ENCODE results near the gene TLE2. TPM values are rescaled to one million over a fixed set of nuclear protein-coding genes. Genes with fewer than 3 reads are reported as not detected.

TLE2 gene
- total RNA-seq (2014; rRNA removed), result 7.7 and 10.0 TPM in 2 replicates
- percentile 37 among the genes with signal in this experiment for Bru-seq, nascent RNA
- BruChase-seq, experiment 1, labeled RNA remaining after a 6-hour chase, result percentile 35 among the genes with signal in this experiment
- percentile 34 among the genes with signal in this experiment for BruChase-seq, experiment 2, labeled RNA remaining after a 2-hour chase
- long read RNA-seq, partial matches to known transcripts, result 98 of 230 reads
- long read RNA-seq, other reads (novel, unspliced or antisense), result 132 of 230 reads

DNA sequence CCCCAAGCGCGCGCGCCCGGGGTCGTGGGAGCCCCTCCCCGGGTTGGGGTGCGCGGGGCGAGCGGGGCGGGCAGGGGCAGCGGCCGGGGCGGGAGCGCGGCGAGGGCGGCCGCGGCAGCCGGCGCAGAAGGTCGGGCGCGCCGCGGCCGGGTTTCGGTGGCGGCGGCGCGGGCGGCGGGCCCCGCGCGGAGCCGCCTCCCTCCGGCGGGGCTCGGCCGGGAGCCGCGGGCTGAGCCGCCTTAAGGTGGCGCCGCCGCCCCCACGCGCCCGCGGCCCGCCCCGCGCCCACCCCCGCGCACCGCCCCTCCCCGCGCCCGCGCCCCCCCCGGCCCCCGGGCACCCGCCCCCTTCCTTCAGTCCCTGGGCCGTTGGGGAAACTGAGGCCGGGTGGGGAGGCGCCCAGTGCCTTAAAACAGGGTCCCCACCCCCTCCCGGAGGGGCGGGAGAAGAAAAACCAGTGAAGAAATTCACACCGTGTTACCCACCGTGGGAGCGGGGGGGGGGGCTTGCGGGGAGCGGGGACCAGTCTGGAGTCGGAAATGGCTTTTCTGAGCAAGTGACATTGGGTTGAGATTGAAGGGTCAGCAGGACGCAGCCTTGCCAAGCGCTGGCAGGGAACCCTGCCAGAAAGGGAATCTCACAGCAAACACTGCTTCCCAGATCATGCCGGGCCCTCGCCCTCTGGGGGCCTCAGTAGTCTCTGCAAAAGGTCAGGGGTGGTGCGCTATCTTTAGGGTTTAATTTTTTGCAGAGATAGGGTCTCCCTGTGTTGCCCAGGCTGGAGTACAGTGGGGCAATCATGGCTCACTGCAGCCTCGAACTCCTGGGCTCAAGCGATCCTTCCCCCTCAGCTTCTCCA is at the start of gene TLE2:
TSS of gene TLE2 (minus strand) at position 216 of the 859 bp plus-strand sequence. CDS start 376 bp downstream, outside the sequence.
- intact Hi-C loops (cut with micrococcal nuclease), result no loop called here
- H3K9me3 ChIP-seq (ENCODE audit: low read length), result no peaks in the 10 kb centered on the region
- peak; percentile 30 for ATAC-seq
- DNase-seq, result no peak
- H3F3A ChIP-seq (ENCODE audit: low read length, unreplicated experiment), result no peaks in the 10 kb centered on the region
- POLR2A ChIA-PET (ENCODE audit: unreplicated experiment), result no interaction called here
- CTCF ChIA-PET, result no interaction called here
- no peaks in the 10 kb centered on the region for H4K20me1 ChIP-seq (ENCODE audit: low read length)
- no TSS peak for BruUV-seq (replicated peaks)
- H3K4me3 ChIP-seq (ENCODE audit: low read length), result peak within 1 kb of the TSS; percentile 66
- TF ChIP-seq EZH2 (IDR thresholded peaks at IDR 0.05; ENCODE audit: low read length, unreplicated experiment) (no peak), EZH2phosphoT487 (IDR thresholded peaks at IDR 0.05; ENCODE audit: borderline replicate concordance, low read length) (no peak)
- TF ChIP-seq, protein P1, sequence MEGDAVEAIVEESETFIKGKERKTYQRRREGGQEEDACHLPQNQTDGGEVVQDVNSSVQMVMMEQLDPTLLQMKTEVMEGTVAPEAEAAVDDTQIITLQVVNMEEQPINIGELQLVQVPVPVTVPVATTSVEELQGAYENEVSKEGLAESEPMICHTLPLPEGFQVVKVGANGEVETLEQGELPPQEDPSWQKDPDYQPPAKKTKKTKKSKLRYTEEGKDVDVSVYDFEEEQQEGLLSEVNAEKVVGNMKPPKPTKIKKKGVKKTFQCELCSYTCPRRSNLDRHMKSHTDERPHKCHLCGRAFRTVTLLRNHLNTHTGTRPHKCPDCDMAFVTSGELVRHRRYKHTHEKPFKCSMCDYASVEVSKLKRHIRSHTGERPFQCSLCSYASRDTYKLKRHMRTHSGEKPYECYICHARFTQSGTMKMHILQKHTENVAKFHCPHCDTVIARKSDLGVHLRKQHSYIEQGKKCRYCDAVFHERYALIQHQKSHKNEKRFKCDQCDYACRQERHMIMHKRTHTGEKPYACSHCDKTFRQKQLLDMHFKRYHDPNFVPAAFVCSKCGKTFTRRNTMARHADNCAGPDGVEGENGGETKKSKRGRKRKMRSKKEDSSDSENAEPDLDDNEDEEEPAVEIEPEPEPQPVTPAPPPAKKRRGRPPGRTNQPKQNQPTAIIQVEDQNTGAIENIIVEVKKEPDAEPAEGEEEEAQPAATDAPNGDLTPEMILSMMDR (conservative IDR thresholded peaks at IDR 0.05; ENCODE audit: low read depth, low read length), result no peak
- peak within 1 kb of the TSS; percentile 75; the same call in 1 of the 2 replicates for H2AFZ ChIP-seq (ENCODE audit: low read length)
- no peaks in the 10 kb centered on the region for H3K4me1 ChIP-seq (ENCODE audit: insufficient read depth, low read length)
- no peaks in the 10 kb centered on the region for H3K36me3 ChIP-seq (ENCODE audit: low read depth, low read length)
- no peak within 1 kb of the TSS for H3K27ac ChIP-seq (ENCODE audit: low read length)
- H3K9ac ChIP-seq (ENCODE audit: low read length), result no peak within 1 kb of the TSS
- no peaks in the 10 kb centered on the region for H3K79me2 ChIP-seq (ENCODE audit: low read length)
- H3K4me2 ChIP-seq (ENCODE audit: low read length), result peak within 1 kb of the TSS; percentile 91
- no peaks in the 10 kb centered on the region for H3K27me3 ChIP-seq (ENCODE audit: low read length)
- no peaks in the 10 kb centered on the region for H3K9me2 ChIP-seq (replicated peaks; ENCODE audit: low read length)

DNA sequence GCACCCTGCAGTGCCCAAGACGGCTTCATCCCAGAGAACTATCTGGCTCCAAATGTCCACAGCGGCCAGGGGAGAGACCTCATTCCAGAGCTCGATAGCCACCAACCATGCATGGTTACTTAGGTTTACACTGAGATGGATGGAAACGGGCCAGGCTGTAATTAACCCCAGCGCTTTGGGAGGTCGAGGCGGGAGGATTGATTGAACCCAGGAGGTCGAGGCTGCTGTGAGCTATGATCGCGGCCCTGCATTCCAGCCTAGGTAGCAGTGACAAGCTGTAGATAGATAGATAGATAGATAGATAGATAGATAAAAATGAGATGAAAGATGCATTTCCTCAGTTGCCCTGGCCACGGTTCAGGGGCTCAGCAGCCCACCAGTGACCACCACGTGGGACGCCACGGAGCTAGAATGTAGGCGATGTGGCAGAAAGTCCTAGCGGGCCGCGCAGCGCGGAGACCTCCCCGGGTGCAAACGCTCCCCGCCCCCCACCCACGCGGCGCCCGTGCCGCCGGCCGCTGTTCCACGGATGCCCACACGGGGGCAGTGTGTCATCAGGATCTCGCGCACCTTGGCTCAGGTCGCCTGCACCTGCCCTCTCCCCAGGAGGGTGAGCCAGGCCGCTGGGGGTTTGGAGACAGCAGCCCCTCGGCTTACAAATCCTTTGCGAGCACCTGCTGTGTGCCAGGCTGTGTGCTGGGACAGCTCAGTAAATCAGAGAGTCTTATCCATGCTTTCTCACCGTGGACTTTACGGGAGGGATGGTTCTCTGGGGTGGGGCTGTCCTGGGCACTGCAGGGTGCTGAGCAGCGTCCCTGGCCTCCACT is 46.7 kb upstream of the TLE2 start:
- POLR2A ChIA-PET (ENCODE audit: unreplicated experiment), result interaction anchor here (0.6 kb wide), 2 partner anchors 40 to 88 kb away, joined by 3 to 5 read pairs; no protein-coding TSS in a partner anchor
- peak; percentile 57 for DNase-seq
- H3K27ac ChIP-seq (ENCODE audit: low read length), result no peak overlapping the region

More for the DNA sequence above, 46.7 kb upstream of the TLE2 start:
- H3K36me3 ChIP-seq (ENCODE audit: low read depth, low read length), result no peaks in the 10 kb centered on the region
- H3K27me3 ChIP-seq (ENCODE audit: low read length), result no peaks in the 10 kb centered on the region
- H3F3A ChIP-seq (ENCODE audit: low read length, unreplicated experiment), result no peaks in the 10 kb centered on the region
- peak overlapping the region; percentile 77 for H3K4me2 ChIP-seq (ENCODE audit: low read length)
- BruUV-seq (replicated peaks), result no TSS peak
- no peak for TF ChIP-seq EZH2phosphoT487 (IDR thresholded peaks at IDR 0.05; ENCODE audit: borderline replicate concordance, low read length)
- TF ChIP-seq, protein P1 (conservative IDR thresholded peaks at IDR 0.05; ENCODE audit: low read depth, low read length), result peak; percentile 80
- no peak for TF ChIP-seq EZH2 (IDR thresholded peaks at IDR 0.05; ENCODE audit: low read length, unreplicated experiment)
- no peaks in the 10 kb centered on the region for H3K4me1 ChIP-seq (ENCODE audit: insufficient read depth, low read length)
- no peaks in the 10 kb centered on the region for H3K9me3 ChIP-seq (ENCODE audit: low read length)
- CTCF ChIA-PET, result interaction anchor here (1.0 kb wide), 1 partner anchor 28 kb away, joined by 3 read pairs; no protein-coding TSS in a partner anchor
- peak overlapping the region; percentile 89 for H2AFZ ChIP-seq (ENCODE audit: low read length)
- ATAC-seq, result peak; percentile 80
- no peaks in the 10 kb centered on the region for H3K9me2 ChIP-seq (replicated peaks; ENCODE audit: low read length)
- no peaks in the 10 kb centered on the region for H3K79me2 ChIP-seq (ENCODE audit: low read length)
- intact Hi-C loops (cut with micrococcal nuclease), result no loop called here
- no peaks in the 10 kb centered on the region for H4K20me1 ChIP-seq (ENCODE audit: low read length)
- H3K9ac ChIP-seq (ENCODE audit: low read length), result no peak overlapping the region
- H3K4me3 ChIP-seq (ENCODE audit: low read length), result peak overlapping the region; percentile 56; the same call in 1 of the 2 replicates
